Measurements from ENCODE around the gene GPNMB. TPM values are rescaled to one million over a fixed set of nuclear protein-coding genes. Genes with fewer than 3 reads are reported as not detected.
A peak's percentile ranks its signal among the peaks of the same experiment; 100 is the strongest.

The GPNMB gene
- total RNA-seq, 1 donor from 2014 or later, result 72.4 TPM

DNA sequence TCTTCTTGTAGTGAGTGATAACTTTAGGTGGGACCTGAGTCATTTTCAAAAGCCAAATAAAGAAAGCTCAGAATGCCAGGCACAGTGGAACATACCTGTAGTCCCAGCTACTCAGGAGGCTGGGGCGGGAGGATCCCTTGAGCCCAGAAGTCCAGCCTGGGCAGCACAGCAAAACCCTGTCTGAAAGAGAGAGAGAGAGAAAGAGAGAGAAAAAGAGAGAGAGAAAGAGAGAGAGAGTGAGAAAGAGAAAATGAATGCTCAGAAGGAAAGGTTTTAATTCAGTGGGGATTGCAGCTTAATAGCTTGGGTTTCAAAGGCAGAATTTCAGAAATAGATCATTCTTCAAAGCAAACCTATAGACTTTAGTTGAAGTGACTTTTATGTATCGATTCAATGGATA lies 25.7 kb downstream of the GPNMB start:
- DNase-seq (ENCODE audit: low spot score), result no peak

DNA sequence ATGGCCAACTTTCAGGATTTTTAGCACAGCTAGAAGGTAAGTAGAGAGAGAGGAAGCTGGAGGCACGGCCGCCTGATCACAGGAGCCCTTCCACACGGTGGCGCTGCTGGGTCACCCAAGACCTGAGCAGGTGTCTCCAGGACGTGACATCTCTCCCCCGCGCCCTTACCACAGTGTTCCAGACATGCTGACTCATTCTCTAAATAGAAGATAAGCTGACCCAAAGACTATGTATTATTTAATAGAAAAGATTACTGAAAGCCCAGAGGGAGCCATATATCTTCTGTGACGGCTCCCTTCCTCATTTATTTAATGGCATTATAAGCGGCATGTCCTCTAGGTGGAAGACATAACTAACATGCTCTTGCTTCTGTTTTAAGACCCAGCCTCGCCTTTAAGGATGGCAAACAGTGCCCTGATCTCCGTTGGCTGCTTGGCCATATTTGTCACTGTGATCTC lies 26.6 kb downstream of the GPNMB start:
- DNase-seq (ENCODE audit: low spot score), result peak; percentile 93

DNA sequence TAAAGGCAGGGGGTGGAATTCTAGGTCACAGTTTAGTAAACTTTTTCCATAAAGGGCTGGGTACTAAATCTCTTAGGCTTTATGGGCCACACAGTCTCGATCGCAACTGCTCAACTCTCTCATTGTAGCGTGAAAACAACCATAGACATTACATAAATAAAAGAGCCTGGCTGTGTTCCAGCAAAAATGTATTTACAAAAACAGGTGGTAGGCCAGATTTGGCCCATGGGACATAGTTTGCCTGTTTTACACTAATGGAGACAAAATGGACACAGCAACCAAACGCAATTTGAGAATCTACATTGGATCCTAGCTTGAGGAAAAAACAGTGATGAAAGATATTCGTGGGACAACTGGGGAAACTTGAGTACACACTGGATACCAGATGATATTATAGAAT lies 29.3 kb downstream of the GPNMB start:
- no peak for DNase-seq (ENCODE audit: low spot score)

DNA sequence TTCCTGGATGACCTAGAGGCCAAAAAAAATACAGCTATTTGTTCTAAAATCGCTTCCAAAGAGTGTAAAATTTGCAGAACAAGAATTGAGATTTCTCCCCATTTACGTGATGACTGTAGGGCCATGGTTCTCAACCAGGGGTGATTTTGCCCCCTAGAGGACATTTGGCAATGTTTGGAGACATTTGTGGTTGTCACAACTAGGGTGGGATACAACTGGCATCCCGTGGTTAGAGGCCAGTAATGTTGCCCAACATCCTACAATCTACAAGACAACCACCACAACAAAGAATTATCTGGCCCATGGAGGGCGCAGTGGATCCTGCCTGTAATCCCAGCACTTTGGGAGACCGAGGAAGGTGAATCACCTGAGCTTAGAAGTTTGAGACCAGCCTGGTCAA lies 29.8 kb downstream of the GPNMB start:
- no peak for DNase-seq (ENCODE audit: low spot score)

DNA sequence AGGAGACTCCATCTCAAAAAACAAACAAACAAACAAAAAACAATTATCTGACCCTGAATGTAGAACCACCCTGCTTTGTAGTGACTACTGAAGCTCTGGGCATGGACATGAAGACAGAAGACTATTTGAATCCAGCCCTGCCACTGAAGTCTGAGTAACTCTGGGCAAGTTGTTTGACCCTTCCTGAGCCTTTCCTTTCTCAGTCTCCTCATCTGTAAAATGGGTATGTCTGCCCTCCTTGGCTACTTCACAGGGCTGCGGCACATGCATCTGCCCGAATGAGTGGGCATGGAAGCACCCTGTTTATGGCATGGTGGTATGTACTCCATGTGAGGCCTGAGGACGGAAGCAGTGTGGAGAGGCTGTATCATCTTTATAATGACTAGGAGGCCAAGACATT lies 30.4 kb downstream of the GPNMB start:
- no peak for DNase-seq (ENCODE audit: low spot score)

DNA sequence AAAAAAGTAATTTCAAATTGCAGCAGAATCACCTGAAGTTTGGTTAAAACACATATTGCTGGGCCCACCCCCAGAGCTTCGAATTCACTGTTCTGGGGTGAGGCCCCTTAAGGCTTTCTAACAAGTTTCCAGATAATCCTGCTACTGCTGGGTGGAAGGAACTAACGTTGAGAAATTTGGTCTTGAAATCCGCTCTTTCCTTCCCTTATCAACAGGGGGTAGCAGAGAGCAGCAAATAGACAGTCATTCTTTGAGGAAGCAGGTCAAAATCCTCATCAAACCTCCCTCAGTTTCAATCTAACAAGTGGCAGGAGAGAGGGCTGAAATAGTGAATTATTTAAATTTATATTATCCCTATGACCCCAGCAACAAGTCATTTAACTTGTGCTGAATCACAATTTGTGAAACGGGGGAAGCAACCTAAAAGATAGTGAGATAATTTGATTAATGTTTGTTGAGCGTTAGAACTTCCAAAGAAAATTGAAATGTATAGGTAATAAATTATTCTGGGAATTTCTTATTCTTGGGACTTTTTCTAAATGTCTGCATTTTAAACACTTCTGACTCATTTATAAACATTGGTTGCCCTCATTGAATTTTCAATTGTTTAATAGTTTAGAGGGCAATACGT lies 30.9 kb downstream of the GPNMB start:
- peak; percentile 43 for DNase-seq (ENCODE audit: low spot score)

DNA sequence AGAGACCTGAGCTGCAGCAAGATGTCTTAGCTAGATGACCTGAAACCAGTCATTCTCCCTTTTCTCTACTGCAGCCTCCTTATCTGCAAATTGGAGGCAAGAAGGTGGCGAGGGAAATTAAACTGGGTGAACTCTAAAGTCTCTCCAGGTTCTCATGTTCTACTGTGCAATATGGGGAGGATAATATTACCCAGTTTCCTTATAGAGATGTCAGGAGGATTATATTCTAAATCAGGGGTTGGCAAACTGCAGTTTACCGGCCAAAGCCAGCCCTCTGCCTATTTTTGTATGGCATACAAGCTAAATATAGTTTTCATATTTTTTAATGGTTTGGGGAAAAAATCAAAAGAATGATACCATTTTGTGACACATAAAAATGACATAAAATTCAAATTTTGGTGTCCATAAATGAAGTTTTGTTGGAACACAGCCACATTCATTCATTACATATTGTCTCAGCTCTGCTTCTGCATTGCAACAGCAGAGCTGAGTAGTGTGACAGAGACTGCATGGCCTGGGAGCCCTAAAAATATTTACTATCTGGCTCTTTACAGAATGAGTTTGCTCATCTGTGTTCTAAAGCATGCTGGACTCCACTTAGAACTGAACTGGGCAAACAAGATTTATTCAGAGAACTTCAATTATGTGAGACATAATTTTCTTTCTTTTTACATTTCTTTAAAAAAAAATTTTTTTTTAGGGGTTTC lies 33.4 kb downstream of the GPNMB start:
- DNase-seq (ENCODE audit: low spot score), result no peak

DNA sequence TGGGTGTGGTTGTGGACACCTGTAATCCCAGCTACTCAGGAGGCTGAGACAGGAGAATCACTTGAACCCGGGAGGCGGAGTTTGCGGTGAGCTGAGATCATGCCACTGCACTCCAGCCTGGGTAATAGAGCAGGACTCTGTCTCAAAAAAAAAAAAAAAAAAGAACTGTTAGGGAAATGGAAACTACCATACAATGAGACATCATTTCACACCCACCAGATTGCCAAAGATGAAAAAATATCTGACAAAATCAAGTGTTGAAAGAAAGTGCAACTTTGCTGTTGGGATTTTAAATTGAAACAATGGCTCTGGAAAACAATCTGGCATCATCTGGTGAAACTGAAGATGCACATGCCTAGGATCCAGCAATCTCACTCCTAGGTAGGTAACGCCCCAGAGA lies 36.5 kb downstream of the GPNMB start:
- DNase-seq (ENCODE audit: low spot score), result no peak

DNA sequence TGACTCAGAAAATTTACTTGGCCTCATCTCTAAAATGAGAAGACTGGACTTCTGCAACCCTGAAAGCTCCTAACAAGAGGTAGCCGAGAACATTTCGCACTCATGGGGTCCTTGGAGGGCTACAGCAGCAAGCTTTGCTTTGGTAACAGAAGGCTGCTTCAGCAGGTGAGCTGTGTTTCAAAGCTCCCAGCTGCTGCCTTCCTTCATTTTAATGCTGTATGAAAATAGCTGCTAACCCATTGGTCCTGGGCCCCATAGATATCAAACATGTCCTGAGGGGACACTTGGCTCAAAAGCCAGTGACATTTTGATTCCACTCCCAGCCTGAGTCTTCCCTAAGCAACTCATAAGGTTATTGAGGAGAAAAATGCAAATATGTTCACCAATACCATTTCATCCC lies 38.3 kb downstream of the GPNMB start:
- DNase-seq (ENCODE audit: low spot score), result no peak

DNA sequence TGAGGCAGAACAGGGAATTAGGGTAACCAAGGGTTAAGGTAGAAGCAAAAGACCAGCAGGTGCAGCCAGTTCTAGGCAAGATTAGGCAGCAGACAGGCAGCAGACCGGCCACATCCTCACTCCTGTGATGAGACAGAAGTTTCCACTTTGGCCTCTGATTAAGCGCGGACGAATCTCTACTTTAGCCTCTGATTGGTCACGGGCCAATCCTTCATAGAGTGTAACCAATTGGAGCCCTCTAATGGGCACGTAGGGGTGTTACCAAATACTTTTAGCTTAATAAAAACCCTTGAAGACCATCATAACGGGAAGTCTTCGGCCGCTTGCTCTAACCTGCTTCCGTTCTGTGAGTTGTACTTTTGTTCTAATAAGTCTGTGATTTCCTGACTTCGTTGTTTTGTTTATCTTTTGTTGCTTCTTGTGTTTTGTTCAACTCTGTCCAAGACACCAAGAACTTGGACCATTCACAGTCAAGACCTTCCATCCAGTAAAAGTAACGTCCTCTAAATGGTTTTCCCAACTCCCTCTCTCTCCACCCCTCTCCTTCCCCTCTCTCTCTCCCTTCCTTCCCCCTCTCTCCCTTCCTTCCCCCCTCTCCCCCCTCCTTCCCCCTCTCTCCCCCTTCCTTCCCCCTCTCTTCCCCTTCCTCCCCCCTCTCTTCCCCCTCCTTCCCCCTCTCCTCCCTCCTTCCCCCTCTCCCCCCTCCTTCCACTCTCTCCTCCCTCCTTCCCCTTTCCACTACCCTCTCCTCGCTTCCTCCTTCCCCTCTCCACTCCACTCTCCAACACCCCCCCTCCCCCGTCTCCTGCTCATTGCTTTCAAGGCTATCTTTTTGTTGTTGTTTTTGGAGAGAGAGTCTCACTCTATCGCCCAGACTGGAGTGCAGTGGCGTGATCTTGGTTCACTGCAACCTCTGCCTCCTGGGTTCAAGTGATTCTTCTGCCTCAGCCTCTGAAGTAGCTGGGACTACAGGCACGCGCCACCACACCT lies 39.4 kb downstream of the GPNMB start:
- no peak for DNase-seq (ENCODE audit: low spot score)

DNA sequence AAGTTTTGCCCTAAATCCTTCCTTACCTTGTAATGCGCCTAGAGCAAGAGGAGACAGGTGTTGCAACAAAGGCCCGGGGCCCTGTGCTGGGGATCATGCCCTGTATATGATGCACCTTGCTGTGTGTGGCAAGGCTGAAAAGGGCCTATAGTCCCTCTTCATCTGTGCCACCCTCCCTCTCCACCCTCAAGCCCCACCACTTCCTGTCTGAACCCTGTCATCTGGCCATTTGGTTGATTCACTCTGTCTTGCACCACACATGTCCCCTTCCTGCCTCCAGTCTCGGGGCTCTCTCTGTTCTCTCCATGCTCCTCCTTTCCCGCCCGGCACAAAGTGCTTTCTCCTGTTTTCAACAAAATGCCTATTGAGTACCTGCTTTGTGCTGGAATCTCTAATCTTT lies 41.0 kb downstream of the GPNMB start:
- no peak for DNase-seq (ENCODE audit: low spot score)

DNA sequence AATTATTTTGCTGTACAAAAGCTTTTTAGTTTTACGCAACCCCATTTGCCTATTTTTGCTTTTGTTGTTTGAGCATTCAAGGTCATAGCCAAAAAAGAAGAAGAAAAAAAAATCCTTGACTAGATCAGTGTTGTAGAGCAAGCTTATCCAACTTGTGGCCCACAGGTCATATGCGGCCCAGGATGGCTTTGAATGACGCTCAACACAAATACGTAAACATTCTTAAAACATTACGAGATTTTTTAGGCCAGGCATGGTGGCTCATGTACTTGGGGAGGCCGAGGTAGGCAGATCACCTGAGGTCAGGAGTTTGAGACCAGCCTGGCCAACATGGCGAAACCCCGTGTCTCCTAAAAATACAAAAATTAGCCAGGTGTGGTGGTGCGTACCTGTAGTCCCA lies 44.4 kb downstream of the GPNMB start:
- DNase-seq (ENCODE audit: low spot score), result no peak

DNA sequence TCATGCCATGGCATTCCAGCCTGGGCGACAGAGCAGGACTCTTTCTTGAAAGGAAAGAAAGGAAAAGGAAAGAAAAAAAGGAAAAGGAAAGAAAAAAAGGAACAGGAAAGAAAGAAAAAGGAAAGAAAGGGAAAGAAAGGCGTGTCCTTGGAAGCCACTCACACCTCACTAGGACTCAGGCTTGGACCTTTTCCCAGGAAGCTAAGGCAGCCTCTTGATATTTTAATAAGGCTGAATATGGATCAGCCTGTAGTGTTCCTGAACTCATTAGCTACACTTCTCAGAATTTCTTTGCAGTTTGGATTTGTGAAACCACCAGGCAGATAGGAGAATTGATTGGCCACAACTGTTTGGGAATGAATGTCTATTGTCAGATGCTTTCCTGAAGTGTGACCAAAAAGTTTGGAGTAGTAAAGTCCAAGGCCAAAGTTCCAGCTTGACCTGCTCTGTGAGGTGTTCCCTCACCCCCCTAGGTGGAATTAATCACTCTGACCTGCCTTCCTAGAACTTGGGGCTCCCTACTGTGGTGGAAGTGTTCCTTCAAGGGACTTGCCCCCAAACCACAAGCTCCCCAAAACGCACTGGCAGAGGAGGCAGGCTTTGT lies 45.5 kb downstream of the GPNMB start:
- no peak for DNase-seq (ENCODE audit: low spot score)

DNA sequence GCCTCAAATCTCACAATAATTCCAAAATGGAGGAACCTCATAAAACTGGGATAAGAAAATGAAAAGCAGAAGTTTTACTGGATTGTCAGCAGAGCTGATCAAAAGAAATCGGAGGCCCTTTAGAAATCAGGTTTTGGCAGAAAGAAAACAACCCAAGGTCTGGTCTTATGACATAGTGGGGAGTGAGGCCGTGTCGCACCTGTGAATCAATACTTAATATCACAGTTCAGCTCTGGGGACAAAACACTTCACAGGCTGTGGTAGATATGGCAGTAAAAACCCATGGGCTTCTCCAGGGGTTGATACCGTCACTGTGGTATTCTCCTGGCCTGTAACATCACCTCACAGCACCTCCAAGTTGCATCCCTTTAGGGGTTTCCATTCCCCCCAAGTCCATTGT lies 46.0 kb downstream of the GPNMB start:
- DNase-seq (ENCODE audit: low spot score), result no peak

DNA sequence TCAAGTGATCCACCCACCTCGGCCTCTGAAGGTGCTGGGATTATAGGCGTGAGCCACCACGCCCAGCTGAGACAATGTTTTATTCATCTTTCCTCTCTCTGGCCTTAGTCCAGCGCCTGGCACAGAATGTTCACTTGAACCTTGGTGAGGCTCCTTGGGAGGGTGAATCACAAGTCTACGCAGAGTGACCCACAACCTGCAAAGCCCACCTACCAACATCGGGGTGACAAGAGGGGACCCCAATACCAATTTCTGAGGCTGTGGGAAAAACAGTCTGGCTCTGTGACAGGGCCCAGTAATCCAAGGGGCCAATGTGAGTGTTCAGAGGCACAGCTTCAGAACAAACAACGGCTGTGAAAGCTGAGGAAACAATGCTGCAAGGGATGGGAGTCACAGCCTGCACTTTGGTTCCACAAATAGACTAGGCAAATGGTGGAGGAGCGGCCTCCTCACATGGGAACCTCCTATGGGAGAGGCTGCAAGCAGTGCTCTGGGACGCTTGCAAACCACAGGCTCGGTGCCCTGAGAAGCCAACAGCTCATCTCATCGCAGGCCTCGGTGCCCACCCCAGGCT lies 47.0 kb downstream of the GPNMB start:
- no peak for DNase-seq (ENCODE audit: low spot score)

DNA sequence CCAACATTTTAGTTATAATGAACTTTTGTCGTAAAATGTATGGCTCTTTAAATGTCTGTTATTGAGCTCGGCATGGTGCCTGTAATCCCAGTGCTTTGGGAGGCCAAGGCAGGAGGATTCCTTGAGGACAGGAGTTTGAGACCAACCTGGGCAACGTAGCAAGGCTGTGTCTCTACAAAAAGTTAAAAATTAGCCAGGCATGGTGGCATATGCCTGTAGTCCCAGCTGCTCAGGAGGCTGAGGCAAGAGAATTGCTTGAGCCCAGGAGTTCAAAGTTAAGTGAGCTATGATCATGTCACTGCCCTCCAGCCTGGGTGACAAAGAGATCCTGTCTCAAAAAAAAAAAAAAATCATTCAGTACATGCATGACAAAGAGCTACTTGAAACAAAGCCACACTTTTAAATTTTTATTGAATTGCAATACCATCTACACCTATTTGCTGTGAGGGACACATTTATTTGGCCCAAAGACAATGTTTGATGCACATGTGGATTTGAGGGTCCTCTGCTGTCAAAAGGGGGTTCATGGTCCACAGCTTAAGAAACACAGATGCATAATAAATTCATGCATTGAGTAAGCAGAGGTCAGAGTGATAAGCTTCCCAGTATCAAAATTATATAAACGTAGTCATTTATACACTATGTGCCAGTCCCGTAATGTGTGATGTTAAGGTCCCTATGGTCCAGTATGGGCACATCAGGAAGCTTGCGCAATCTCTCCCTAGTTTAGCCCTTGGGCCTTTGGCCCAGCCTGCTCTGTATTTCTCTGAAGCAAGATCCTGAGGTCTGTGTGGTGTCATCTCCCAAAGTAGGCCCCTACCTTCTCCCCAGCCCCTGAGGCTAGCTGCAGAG lies 48.2 kb downstream of the GPNMB start:
- DNase-seq (ENCODE audit: low spot score), result no peak

DNA sequence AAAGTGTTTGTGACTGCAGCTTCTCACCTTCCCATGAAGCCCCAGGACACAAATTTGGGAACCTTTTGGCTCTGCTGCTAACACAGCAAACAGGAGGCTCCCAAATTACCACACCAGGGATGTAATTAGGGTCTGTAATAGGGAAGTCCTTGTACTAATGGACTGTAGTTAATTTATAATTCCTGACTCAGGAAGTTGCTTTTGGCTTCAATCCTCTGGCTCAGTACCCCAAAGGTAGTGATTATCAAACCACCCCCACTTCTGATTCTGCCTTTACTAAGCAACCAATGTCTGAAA lies 48.8 kb downstream of the GPNMB start:
- DNase-seq (ENCODE audit: low spot score), result no peak

DNA sequence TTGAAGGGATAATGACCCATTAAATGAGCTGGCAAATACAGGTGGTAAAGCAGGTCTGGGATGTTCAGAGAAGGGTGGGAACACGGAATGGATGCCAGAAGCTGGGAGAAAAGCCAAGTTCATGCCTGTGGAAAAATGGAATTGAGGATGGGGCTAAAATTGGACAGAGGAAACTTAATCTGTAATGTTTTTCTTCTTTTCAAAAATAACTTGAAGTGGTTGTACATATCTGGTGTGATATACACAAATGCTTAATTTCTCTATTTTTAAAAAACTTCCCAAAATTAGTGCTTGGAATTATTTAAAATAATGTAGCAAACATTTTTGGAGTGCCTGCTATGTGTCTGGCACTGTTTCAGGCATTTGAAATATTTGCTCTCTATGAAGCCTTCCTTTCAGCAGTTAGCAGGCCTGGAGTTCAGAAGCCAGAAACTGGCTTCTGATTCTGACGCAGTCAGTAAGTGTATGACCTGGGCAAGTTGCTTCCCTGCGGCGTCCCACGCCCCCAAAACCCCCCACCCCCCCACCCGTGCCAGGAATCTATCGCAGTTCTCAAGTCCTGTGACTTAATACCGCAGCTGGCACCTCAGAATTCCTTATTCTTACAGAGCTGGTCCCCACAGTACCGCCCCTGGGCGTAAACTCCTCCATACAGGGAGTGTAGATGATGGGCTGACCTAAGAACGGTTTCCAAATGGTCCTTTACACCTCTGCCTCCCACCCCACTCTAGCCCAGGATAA lies 51.7 kb downstream of the GPNMB start:
- no peak for DNase-seq (ENCODE audit: low spot score)

DNA sequence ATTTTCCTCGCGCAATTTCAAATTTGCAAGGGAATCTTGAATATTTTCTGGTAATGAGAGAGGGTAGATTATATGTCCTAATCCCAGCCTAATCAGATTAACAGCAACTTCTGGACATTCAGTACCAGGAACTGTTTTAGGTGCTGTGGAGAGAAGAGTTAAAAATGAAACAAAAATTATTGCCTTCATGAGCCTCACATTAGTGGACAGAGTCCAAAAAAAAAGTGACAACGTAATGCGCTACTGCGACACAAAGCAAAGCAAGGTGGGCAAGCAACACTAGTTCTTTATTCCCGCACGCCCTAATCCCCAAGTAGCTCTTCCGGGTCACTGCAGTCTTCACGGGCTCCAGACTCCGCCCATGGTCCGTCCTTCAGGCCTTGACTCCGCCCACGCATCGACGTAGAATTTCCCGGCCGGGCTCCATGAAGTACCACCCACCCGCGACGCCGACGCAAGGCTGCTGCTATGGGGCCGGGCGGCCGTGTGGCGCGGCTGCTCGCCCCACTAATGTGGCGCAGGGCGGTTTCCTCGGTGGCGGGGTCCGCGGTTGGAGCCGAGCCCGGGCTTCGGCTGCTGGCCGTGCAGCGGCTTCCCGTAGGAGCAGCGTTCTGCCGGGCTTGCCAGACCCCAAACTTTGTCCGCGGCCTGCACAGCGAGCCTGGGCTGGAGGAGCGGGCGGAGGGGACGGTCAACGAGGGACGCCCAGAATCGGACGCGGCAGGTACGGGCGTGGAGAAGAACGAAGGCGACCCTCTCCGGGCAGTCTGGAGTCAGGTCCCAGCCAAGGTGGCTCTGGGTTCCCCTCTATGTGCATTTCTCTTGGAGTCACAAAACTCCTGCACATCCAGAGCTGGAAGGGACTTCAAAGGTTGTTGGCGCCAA lies 52.6 kb downstream of the GPNMB start, which contains the start of gene MALSU1:
MALSU1 (plus strand) TSS at position 455 of the 885 bp plus-strand sequence; CDS start at position 469, 14 bp downstream.
- peak; percentile 98 for DNase-seq (ENCODE audit: low spot score)
